Measurements from ENCODE around the gene AFG1L. TPM values are rescaled to one million over a fixed set of nuclear protein-coding genes. Genes with fewer than 3 reads are reported as not detected.

Gene AFG1L
- polyA plus RNA-seq, 1 experiment = 2.3 TPM

DNA sequence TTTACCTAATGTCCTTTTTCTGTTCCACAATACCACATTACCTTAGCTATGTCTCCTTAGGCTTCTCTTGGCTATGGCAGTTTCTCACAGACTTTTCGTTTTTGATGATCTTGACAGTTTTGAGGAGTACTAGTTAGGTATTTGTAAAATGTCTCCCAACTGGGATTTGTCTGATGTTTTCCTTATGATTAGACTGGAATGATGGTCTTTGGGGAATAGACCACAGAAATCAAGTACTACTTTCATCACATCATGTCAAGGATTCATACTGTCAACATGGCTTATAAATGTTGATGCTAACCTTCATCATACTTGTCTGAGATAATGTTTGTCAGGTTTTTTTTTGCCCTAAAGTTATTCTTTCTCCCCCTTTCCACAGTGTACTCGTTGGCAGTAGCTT, 187.7 kb downstream of the AFG1L start:
- H3K9me3 ChIP-seq (ENCODE audit: control insufficient read depth, insufficient read depth, low read length) = no peaks in the 10 kb centered on the region
- ChIA-PET CTCF (interaction anchor here (0.5 to 4.2 kb wide), 2 partner anchors 10 to 370 kb away, joined by 3 to 20 read pairs; no protein-coding TSS in a partner anchor), POLR2A (no interaction called here)
- no peak for DNase-seq (ENCODE audit: low read depth, low spot score)
- H3K27me3 ChIP-seq (ENCODE audit: control insufficient read depth, insufficient read depth, low read length) = no peaks in the 10 kb centered on the region
- TF ChIP-seq, protein P1, sequence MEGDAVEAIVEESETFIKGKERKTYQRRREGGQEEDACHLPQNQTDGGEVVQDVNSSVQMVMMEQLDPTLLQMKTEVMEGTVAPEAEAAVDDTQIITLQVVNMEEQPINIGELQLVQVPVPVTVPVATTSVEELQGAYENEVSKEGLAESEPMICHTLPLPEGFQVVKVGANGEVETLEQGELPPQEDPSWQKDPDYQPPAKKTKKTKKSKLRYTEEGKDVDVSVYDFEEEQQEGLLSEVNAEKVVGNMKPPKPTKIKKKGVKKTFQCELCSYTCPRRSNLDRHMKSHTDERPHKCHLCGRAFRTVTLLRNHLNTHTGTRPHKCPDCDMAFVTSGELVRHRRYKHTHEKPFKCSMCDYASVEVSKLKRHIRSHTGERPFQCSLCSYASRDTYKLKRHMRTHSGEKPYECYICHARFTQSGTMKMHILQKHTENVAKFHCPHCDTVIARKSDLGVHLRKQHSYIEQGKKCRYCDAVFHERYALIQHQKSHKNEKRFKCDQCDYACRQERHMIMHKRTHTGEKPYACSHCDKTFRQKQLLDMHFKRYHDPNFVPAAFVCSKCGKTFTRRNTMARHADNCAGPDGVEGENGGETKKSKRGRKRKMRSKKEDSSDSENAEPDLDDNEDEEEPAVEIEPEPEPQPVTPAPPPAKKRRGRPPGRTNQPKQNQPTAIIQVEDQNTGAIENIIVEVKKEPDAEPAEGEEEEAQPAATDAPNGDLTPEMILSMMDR (IDR thresholded peaks at IDR 0.05; ENCODE audit: low read depth, low read length) = no peak
- H3K27ac ChIP-seq (ENCODE audit: low read depth, low read length) = no peak overlapping the region
- H3K4me3 ChIP-seq (ENCODE audit: low read depth, low read length) = no peak overlapping the region

DNA sequence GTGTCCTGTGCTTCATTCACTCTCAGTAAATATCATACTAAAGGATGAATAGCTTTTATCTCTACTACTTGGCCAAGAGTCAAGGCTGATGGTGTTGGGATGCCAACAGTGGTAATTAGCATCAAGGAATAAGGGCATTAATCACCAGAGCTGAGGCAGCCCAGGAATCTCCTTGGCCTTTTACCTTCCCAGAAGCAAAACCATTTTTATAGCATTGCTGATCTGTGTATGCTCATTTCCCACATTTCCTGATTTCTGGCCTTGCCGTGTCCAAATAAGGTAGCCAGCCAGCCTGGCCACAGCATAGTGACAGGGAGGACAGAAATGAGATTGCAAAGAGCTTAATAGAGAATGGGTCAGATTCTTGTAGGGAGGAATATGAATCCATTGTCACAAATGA, 189.2 kb downstream of the AFG1L start:
- ChIA-PET POLR2A (no interaction called here), CTCF (interaction anchor here (4.2 kb wide), 1 partner anchor 9 kb away, joined by 20 read pairs; no protein-coding TSS in a partner anchor)
- Histone ChIP-seq H3K4me3 (ENCODE audit: low read depth, low read length) (no peak overlapping the region), H3K27ac (ENCODE audit: low read depth, low read length) (no peak overlapping the region), H3K27me3 (ENCODE audit: control insufficient read depth, insufficient read depth, low read length) (no peaks in the 10 kb centered on the region), H3K9me3 (ENCODE audit: control insufficient read depth, insufficient read depth, low read length) (no peaks in the 10 kb centered on the region)
- TF ChIP-seq, protein P1 (IDR thresholded peaks at IDR 0.05; ENCODE audit: low read depth, low read length) = no peak
- DNase-seq (ENCODE audit: low read depth, low spot score) = no peak

DNA sequence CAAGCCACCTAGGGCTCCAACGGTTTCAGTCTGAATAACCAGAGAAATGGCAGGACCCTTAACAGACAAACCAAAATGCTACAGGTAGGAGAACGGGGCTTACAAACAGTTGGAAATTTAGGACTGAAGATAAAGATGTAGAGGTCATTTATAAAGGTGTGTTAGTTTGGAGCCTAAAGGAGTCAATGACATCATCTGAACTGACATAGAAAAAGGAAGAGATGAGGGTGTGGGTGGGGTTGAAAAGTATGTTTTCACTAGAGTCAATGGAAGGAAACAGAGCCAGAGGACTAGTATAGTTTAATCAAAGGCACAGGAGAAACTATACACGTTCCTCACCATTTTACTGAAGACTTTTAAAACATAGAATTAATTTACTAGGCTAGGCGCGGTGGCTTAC, 194.8 kb downstream of the AFG1L start:
- POLR2A ChIA-PET = interaction anchor here (0.8 kb wide), 1 partner anchor 626 kb away, joined by 3 read pairs; no protein-coding TSS in a partner anchor
- no peaks in the 10 kb centered on the region for H3K9me3 ChIP-seq (ENCODE audit: control insufficient read depth, insufficient read depth, low read length)
- CTCF ChIA-PET = interaction anchor here (0.5 to 1.5 kb wide), 2 partner anchors 369 to 510 kb away, joined by 6 read pairs; no protein-coding TSS in a partner anchor
- TF ChIP-seq, protein P1 (IDR thresholded peaks at IDR 0.05; ENCODE audit: low read depth, low read length) = no peak
- no peak overlapping the region for H3K4me3 ChIP-seq (ENCODE audit: low read depth, low read length)
- no peak overlapping the region for H3K27ac ChIP-seq (ENCODE audit: low read depth, low read length)
- no peaks in the 10 kb centered on the region for H3K27me3 ChIP-seq (ENCODE audit: control insufficient read depth, insufficient read depth, low read length)
- DNase-seq (ENCODE audit: low read depth, low spot score) = no peak

DNA sequence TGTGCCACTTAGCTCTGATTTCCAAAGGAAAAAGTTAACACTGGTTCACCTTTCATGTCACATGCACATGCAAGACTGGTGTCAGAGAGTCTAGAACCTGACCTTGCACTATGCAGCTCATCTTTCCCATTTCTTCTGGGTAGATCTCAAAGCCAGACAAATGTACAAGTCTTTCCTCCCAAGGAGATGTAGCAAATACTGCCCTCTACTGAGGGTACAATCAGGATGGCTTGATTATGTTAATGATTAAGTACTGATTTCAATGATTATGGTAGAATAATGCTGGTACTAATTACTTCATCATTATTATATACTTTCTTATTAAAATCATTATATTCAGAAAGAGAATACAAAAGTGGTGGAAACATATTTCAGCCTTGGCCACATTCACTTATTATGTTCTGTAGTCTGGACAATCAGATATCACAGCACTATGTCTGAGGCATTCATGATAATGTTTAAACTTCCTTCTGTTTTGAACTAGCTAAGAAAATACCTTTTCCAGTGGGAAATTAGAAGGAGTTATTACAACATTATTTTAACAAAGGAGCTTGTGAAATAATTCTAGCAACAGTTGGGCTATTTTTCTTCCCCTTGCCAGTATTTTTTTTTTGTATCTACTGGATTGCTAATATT, 197.4 kb downstream of the AFG1L start:
- ChIA-PET POLR2A (no interaction called here), CTCF (interaction anchor here (0.6 to 3.9 kb wide), 73 partner anchors 9 to 686 kb away, joined by 3 to 98 read pairs (median 4); partner anchors contain the start of genes OSTM1 and SNX3)
- Histone ChIP-seq H3K27me3 (ENCODE audit: control insufficient read depth, insufficient read depth, low read length) (no peaks in the 10 kb centered on the region), H3K4me3 (ENCODE audit: low read depth, low read length) (no peak overlapping the region), H3K27ac (ENCODE audit: low read depth, low read length) (no peak overlapping the region), H3K9me3 (ENCODE audit: control insufficient read depth, insufficient read depth, low read length) (no peaks in the 10 kb centered on the region)
- TF ChIP-seq, protein P1 (IDR thresholded peaks at IDR 0.05; ENCODE audit: low read depth, low read length) = peak; percentile 70
- peak; percentile 7 for DNase-seq (ENCODE audit: low read depth, low spot score)

DNA sequence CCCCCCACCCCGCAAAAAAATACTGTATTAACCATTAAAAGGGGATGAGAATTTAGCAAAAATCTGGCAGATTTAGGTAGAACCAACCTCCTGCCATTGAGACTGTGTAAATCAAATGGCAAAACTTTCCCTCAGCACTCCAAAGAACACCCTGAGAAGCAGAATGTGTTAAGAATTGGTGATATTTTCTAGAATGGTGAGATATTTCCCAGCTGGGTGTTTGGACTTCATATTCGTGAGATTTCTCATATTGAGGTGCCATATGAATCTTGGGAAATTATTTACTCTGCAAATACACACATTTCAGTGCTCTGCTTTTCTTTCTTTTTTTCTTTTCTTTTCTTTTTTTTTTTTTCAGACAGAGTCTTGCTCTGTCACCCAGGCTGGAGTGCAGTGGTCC, 199.6 kb downstream of the AFG1L start:
- no peak overlapping the region for H3K4me3 ChIP-seq (ENCODE audit: low read depth, low read length)
- ChIA-PET POLR2A (no interaction called here), CTCF (interaction anchor here (0.6 to 3.5 kb wide), 6 partner anchors 9 to 514 kb away, joined by 3 to 22 read pairs (median 4); no protein-coding TSS in a partner anchor)

More for the DNA sequence above, 199.6 kb downstream of the AFG1L start:
- DNase-seq (ENCODE audit: low read depth, low spot score) = no peak
- TF ChIP-seq, protein P1 (IDR thresholded peaks at IDR 0.05; ENCODE audit: low read depth, low read length) = no peak
- Histone ChIP-seq H3K9me3 (ENCODE audit: control insufficient read depth, insufficient read depth, low read length) (no peaks in the 10 kb centered on the region), H3K27ac (ENCODE audit: low read depth, low read length) (no peak overlapping the region), H3K27me3 (ENCODE audit: control insufficient read depth, insufficient read depth, low read length) (no peaks in the 10 kb centered on the region)

Data from AG04450 (cell line).